Gastroesophageal sphincter (tissue), 4 donors: Measurements from ENCODE around the gene CFAP100. TPM values are rescaled to one million over a fixed set of nuclear protein-coding genes. Genes with fewer than 3 reads are reported as not detected.

Experiments used
- ATAC-seq: fragments of 150-250 bp; one replicate; pipeline ENCODE4 v1.9.1; 2016; ENCODE audit warnings: mild to moderate bottlenecking, moderate library complexity
- H3K27ac ChIP-seq, 4 donors: fragments of 200-600 bp; sonication (generic) in 3 of 4; 1 replicate in 3 of 4; 2 replicates in 1 of 4; pipeline ENCODE4 v1.5.1; 2016 to 2019
- H3K27me3 ChIP-seq: fragments of 200-600 bp; sonication (generic); one replicate; pipeline ENCODE4 v1.5.1; 2019
- H3K36me3 ChIP-seq, 2 donors: fragments of 200-600 bp; sonication (generic); one replicate each; pipeline ENCODE4 v1.5.1; 2019; ENCODE audit warnings: control low read depth in 1 of 2
- H3K4me1 ChIP-seq, 3 donors: fragments of 200-600 bp; sonication (generic); 1 replicate in 2 of 3; 2 replicates in 1 of 3; pipeline ENCODE4 v1.5.1; 2016 to 2019; ENCODE audit warnings: control low read depth in 2 of 3
- H3K4me3 ChIP-seq, 2 donors: fragments of 200-600 bp; sonication (generic); one replicate each; pipeline ENCODE4 v1.5.1; 2019; ENCODE audit warnings: mild to moderate bottlenecking in 1 of 2, moderate library complexity in 1 of 2
- H3K9me3 ChIP-seq, 3 donors: fragments of 200-600 bp; sonication (generic); one replicate each; pipeline ENCODE4 v1.5.1; 2017 to 2019; ENCODE audit warnings: control low read depth in 2 of 3
- EP300 ChIP-seq: sonication (generic); formaldehyde crosslinking; IDR thresholded peaks from one replicate; pipeline ENCODE4 v1.6.1; 2017; ENCODE audit warnings: antibody characterized with exemption, mild to moderate bottlenecking
- POLR2A ChIP-seq, 2 donors: fragments of 450-650 bp; IDR thresholded peaks; one replicate each; pipeline ENCODE4 v1.6.1; 2017; ENCODE audit warnings: antibody characterized with exemption in 2 of 2, mild to moderate bottlenecking in 2 of 2, moderate library complexity in 1 of 2
- POLR2AphosphoS5 ChIP-seq: sonication (generic); formaldehyde crosslinking; IDR thresholded peaks from one replicate; pipeline ENCODE4 v1.6.1; 2017; ENCODE audit warnings: antibody characterized with exemption
- WGBS, 2 donors: methylation state at CpG; one replicate each; pipeline ENCODE4 v1.1.5; 2018; ENCODE audit warnings: low coverage in 1 of 2; 5-methylcytosine and 5-hydroxymethylcytosine counted together
- total RNA-seq, 4 donors: library from RNA; depleted of rRNA; stranded (reverse); fragments of >200 nt; gene quantifications; one replicate each; pipeline ENCODE4 v1.1.0, GENCODE V29; 2016
- TF ChIP-seq, protein P1 (sequence below), 4 experiments: fragments of 200-600 bp in 2 of 4; fragments of 450-650 bp in 2 of 4; sonication (generic) in 1 of 4; IDR thresholded peaks; one replicate each; pipeline ENCODE4 v1.5.1; 2017 to 2019; ENCODE audit warnings: antibody characterized with exemption in 4 of 4, mild to moderate bottlenecking in 2 of 4, moderate library complexity in 2 of 4

Gene CFAP100
- total RNA-seq, 4 donors from 2014 or later = not detected

DNA sequence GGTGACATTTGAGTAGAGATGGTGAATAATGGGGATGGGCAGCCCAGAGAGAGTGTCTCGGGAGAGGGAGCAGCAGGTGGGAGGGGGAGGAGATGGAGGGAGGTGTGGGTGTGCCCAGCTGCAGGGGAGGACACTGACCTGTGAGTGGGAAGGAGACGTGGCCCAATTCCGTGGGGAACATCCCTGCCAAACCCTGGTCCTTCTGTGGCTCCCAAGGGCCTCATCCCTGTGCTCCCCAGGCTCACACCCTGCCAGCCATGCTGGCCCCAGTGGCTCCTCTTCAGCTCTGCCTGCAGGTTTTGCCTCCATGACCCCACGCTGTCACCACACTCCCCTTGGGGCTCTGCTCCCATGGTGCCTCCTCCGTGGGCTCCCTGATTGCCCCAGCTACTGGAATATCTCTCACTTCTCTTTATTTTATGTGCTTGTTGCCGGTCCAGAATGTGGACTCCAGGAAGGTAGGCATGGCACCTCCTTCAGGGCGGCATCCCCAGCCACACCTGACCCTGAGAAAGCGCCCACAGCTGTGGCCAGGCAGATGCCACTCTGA, 7.0 kb downstream of the CFAP100 start:
- TF ChIP-seq POLR2AphosphoS5 = no peak
- TF ChIP-seq EP300 = no peak
- TF ChIP-seq, protein P1, sequence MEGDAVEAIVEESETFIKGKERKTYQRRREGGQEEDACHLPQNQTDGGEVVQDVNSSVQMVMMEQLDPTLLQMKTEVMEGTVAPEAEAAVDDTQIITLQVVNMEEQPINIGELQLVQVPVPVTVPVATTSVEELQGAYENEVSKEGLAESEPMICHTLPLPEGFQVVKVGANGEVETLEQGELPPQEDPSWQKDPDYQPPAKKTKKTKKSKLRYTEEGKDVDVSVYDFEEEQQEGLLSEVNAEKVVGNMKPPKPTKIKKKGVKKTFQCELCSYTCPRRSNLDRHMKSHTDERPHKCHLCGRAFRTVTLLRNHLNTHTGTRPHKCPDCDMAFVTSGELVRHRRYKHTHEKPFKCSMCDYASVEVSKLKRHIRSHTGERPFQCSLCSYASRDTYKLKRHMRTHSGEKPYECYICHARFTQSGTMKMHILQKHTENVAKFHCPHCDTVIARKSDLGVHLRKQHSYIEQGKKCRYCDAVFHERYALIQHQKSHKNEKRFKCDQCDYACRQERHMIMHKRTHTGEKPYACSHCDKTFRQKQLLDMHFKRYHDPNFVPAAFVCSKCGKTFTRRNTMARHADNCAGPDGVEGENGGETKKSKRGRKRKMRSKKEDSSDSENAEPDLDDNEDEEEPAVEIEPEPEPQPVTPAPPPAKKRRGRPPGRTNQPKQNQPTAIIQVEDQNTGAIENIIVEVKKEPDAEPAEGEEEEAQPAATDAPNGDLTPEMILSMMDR (IDR thresholded peaks at IDR 0.05) = no peak
- no peak for TF ChIP-seq POLR2A (IDR thresholded peaks at IDR 0.05)
- H3K4me3 ChIP-seq = no peak overlapping the region
- H3K4me1 ChIP-seq = no peaks in the 10 kb centered on the region
- H3K27ac ChIP-seq = no peak overlapping the region
- ATAC-seq = no peak
- WGBS, 2 donors = 0 to 68% methylated on average over 1 to 4 of the region's 8 CpGs
- H3K9me3 ChIP-seq = no peaks in the 10 kb centered on the region
- no peaks in the 10 kb centered on the region for H3K36me3 ChIP-seq
- H3K27me3 ChIP-seq = peaks cover 20% of the 10 kb centered on the region

- no peak overlapping the region for H3K4me3 ChIP-seq
- TF ChIP-seq EP300 (no peak), POLR2A (IDR thresholded peaks at IDR 0.05) (no peak), POLR2AphosphoS5 (no peak)
- TF ChIP-seq, protein P1 (IDR thresholded peaks at IDR 0.05) = no peak
- 62 to 77% methylated on average over 2 to 6 of the region's 6 CpGs for WGBS, 2 donors
- H3K4me1 ChIP-seq = no peaks in the 10 kb centered on the region
- H3K9me3 ChIP-seq = peaks cover 0 to 2% (median 0%) of the 10 kb centered on the region in 3 donors
- ATAC-seq = no peak
- peaks cover 21% of the 10 kb centered on the region for H3K27me3 ChIP-seq
- H3K27ac ChIP-seq = no peak overlapping the region
- no peaks in the 10 kb centered on the region for H3K36me3 ChIP-seq
These were observed 7.5 kb downstream of the CFAP100 start for GRCh38 chr3:126402178-126402577.

DNA sequence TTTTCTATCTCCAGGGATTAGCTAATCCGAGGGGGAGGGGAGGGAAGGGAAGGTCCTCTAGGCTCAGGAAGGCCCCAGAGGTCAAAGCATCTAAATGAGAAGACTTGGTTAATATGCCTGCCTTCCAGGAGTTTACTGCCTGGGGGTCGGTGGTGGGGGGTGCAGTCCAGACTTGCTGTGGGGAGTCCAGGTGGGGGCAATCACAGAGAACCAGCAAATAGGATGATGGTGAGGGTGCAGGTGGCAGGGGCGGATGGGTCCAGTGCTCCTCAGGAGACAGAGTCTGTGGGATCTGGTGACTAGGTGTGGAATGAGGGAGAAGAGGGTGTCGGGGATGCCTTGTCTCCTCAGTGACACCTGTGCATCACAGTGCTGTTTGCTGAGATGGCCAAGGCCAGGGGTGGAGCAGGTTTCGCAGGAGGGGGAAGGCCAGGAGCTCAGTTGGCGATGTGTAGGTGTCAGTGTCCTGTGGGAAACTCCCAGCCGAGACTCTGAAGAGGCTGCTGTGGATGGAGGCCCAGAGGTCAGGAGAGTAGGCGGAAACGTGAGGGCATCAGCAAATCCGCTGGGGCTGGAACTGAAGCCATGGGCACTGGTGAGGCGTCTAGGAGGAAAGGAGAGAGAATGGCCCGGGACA, 8.1 kb downstream of the CFAP100 start:
- 67 to 84% methylated on average over 10 of the region's 12 CpGs for WGBS, 2 donors
- no peak overlapping the region for H3K27ac ChIP-seq
- H3K9me3 ChIP-seq = peaks cover 0 to 6% (median 0%) of the 10 kb centered on the region in 3 donors
- no peak for TF ChIP-seq POLR2AphosphoS5
- TF ChIP-seq, protein P1 (IDR thresholded peaks at IDR 0.05) = no peak
- no peak for TF ChIP-seq POLR2A (IDR thresholded peaks at IDR 0.05)
- no peak for TF ChIP-seq EP300
- H3K4me1 ChIP-seq = no peaks in the 10 kb centered on the region
- no peak overlapping the region for H3K4me3 ChIP-seq
- H3K27me3 ChIP-seq = peaks cover 21% of the 10 kb centered on the region
- no peak for ATAC-seq
- H3K36me3 ChIP-seq = no peaks in the 10 kb centered on the region

DNA sequence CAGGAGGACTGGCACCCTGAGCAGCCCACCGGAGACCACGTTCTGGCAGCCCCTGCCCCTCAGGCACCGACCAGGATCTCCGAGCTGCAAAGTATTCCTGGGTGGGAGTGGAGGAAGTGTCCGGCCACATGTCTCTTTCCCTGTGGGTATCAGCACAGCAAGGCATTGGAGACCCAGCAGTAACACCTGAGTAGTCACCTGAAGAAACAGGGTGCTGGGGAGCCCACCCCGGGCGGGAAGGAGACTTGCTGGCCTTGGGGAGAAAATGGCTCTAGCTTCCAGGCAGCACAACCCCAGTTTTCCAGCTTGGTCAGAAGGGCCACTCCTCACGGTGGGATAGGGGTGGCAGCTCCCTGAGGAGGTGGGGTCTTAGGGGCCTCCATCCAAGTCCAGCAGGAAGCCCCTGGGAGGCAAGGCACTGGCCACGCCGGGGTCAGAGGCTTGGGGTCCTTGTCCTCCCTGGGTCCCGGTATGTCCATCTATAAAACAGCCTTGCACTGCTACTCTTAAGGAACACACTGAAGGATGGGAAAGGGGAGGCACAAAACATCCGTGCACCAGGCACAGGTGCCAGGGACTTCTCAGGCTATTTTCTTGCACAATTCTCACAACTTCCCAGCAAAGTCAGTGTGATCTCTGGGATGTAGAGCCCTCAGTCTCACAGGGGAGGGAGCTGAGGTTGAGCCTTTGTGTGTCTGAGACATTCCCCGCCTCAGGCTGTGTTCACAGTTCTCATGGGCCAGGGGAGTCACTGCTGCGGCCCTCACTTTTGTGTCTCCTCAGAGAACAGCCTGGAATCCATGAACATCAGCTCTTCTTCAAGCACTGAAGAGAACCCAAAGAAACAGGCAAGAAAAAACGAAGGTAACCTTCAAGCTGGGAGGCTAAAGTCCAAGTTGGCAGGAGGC, 11.9 kb downstream of the CFAP100 start:
- Histone ChIP-seq H3K4me3 (no peak overlapping the region), H3K36me3 (no peaks in the 10 kb centered on the region), H3K4me1 (no peaks in the 10 kb centered on the region), H3K9me3 (peaks cover 0 to 6% (median 0%) of the 10 kb centered on the region in 3 donors), H3K27me3 (peaks cover 21% of the 10 kb centered on the region), H3K27ac (no peak overlapping the region)
- 65 to 92% methylated on average over 2 to 4 of the region's 15 CpGs for WGBS, 2 donors
- no peak for ATAC-seq
- TF ChIP-seq EP300 = no peak
- TF ChIP-seq, protein P1 (IDR thresholded peaks at IDR 0.05) = no peak
- no peak for TF ChIP-seq POLR2AphosphoS5
- no peak for TF ChIP-seq POLR2A (IDR thresholded peaks at IDR 0.05)
